NB4 (cell line): Measurements from ENCODE around the gene STX16.

Source experiments
- DNase-seq: peaks from one replicate; pipeline ENCODE4 v3.0.0; 2010; ENCODE audit warnings: low read depth
- H3K4me3 ChIP-seq: one replicate; pipeline ENCODE4 v1.5.1; 2011; ENCODE audit warnings: mild to moderate bottlenecking, low read depth, low read length, moderate library complexity
- MYC ChIP-seq: IDR thresholded peaks from 2 replicates; pipeline ENCODE4 v1.6.1; 2011; ENCODE audit warnings: low read depth, low read length
- POLR2A ChIP-seq: IDR thresholded peaks from 2 replicates; pipeline ENCODE4 v1.6.1; 2011; ENCODE audit warnings: mild to moderate bottlenecking; ENCODE audit not compliant: insufficient read length; ENCODE audit errors: extremely low read depth
- TF ChIP-seq, protein P1 (sequence below): IDR thresholded peaks from 2 replicates; pipeline ENCODE4 v1.6.1; 2011; ENCODE audit warnings: low read depth, low read length
- TF ChIP-seq, protein P2 (sequence below): IDR thresholded peaks from one replicate; pipeline ENCODE4 v1.5.1; 2012; ENCODE audit warnings: low read depth, low read length

The STX16 gene

GRCh38 chr20:58616411-58616810 lies 34.7 kb upstream of the STX16 start:
- peak; percentile 35 for DNase-seq
- H3K4me3 ChIP-seq, result no peak overlapping the region
- TF ChIP-seq, protein P1, sequence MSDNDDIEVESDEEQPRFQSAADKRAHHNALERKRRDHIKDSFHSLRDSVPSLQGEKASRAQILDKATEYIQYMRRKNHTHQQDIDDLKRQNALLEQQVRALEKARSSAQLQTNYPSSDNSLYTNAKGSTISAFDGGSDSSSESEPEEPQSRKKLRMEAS, result no peak
- TF ChIP-seq MYC (no peak), POLR2A (no peak)
- TF ChIP-seq, protein P2, sequence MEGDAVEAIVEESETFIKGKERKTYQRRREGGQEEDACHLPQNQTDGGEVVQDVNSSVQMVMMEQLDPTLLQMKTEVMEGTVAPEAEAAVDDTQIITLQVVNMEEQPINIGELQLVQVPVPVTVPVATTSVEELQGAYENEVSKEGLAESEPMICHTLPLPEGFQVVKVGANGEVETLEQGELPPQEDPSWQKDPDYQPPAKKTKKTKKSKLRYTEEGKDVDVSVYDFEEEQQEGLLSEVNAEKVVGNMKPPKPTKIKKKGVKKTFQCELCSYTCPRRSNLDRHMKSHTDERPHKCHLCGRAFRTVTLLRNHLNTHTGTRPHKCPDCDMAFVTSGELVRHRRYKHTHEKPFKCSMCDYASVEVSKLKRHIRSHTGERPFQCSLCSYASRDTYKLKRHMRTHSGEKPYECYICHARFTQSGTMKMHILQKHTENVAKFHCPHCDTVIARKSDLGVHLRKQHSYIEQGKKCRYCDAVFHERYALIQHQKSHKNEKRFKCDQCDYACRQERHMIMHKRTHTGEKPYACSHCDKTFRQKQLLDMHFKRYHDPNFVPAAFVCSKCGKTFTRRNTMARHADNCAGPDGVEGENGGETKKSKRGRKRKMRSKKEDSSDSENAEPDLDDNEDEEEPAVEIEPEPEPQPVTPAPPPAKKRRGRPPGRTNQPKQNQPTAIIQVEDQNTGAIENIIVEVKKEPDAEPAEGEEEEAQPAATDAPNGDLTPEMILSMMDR, result no peak

DNA sequence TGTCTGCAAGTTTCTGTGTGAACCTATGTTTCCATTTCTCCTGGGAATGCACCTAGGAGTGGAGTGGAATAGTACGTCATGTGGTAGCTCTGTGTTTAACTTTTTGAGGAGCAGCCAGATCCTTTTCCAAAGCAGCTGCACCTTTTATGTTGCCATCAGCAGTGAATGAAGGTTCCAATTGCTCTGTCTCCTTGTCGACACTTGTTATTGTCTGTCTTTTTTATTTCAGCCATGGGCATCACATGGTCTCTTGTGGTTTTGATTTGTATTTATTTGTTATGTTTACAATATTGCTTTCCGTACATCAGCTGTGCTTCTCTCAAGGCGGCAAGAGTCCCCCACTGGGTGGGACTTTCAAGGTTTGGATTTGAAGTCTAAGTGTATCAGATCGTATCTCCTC lies 33.9 kb upstream of the STX16 start:
- TF ChIP-seq, protein P2, result no peak
- TF ChIP-seq POLR2A (no peak), MYC (no peak)
- TF ChIP-seq, protein P1, result no peak
- no peak for DNase-seq

DNA sequence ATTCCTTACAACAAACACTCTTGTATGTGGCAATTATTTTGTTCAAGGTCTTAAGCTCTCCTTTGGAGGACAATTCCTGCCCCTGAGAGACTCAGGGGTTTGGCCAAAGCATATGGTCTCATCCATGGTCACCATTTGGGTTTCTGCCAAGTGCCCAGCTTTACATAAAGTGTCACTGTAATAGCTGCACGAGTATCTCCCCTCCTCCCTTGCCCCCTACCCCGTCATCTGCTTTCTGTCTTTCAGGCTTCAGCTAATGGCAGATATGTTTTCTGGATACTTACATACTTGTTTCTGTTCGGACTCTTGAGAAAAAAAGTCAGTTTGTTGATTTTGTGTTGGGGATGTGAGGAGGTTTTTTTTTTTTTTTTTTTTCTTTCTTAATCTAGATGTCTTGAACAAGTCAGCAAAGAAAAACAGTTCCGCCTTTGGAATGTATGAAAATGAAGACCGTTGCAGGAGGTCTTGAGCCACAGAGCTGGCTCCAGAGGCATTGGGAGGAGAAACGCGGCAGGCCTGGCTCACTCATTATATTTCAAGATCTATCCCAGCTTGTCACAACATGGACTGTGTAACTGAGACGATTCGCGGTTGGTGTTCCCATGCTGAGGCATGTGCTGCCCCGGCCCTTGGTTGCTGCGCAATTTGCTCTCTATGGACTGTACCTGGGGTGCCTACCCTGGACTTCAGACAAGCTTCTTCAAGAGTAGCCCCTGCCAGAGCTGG lies 32.6 kb upstream of the STX16 start:
- no peak overlapping the region for H3K4me3 ChIP-seq
- TF ChIP-seq POLR2A (no peak), MYC (no peak)
- TF ChIP-seq, protein P1, result no peak
- TF ChIP-seq, protein P2, result no peak
- DNase-seq, result no peak

More for the DNA sequence above, 33.9 kb upstream of the STX16 start:
- H3K4me3 ChIP-seq, result no peak overlapping the region

GRCh38 chr20:58619077-58619863 lies 31.8 kb upstream of the STX16 start:
- DNase-seq, result no peak
- H3K4me3 ChIP-seq, result no peak overlapping the region
- TF ChIP-seq POLR2A, result no peak
- TF ChIP-seq, protein P2, result no peak
- no peak for TF ChIP-seq MYC
- TF ChIP-seq, protein P1, result no peak

DNA sequence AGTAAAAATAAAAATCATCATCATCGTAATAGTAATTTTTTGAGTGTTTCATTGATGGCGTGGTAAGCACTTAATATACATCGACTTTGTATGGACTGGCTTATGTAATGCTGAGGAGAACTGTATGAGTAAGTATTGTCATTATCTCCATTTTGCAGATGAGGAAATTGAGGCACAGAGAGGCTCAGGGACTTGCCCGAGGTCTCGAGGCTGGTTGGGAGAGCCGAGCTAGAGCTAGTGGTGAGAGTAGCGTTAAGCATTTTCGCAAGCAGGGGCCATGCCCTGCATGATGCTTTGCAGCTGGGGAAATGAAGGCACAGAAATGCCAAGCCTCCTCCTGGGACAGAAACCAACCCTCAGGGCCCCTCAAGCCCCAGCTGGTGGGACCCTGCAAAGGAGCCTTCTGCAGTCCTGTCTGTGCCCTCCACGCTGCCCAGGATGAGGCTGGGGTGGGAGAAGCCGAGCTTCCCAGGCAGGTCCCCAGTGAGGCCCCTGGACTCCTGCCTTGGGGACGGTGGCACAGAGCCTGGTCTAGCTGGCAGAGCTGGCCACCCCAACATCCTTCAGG lies 31.1 kb upstream of the STX16 start:
- no peak overlapping the region for H3K4me3 ChIP-seq
- TF ChIP-seq MYC (no peak), POLR2A (peak; percentile 76)
- TF ChIP-seq, protein P1, result no peak
- TF ChIP-seq, protein P2, result no peak
- peak; percentile 70 for DNase-seq
